CD1c-positive myeloid dendritic cell (primary cell): ENCODE results near the gene HLA-DRA.
"Not testable (repeated sequence)": the region's sequence is repeated elsewhere in the genome, so short reads cannot be mapped to it uniquely, and the experiment has no call there.

Experiments
- DNase-seq: peaks from one replicate; pipeline ENCODE4 v3.0.0-alpha.2; 2016; ENCODE audit errors: extremely low spot score

The HLA-DRA gene

DNA sequence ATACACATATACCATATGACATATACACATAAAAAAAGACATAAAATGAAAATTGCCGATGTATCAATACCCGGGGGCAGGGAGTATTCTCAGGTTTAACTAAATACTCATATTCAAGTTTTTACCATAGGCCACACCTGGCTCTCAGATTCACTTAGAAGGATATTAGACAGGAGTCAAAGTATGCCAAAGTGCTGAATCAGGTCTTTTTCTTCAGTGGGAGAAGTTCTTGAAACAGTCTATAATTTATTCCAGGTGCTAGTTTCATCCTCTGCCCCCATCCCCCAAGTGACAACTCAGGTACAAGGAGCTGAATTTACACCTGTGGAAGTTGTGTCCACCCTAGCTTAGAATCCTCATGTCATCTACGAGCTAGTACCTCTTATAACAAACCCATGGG, 8.5 kb upstream of the HLA-DRA start:
- DNase-seq: no peak

DNA sequence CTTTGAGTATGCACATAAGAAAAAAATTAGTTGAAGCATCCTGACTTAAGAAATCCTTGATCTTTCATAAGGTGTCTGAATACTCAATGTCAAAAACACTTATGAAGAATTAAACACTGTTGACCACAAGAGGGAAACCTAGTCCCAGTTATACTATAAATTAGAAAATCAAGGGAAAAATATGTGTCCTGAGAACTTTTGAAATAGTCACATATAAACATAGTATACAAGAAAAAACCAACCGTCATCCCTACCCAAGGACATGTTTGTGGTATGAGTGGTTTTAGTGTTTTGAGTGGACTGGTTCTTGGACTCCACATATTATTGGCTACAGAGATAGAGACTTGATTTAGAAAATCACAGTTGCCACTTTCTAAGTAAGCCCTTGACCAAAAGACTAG, 7.6 kb upstream of the HLA-DRA start:
- DNase-seq: peak; percentile 77

DNA sequence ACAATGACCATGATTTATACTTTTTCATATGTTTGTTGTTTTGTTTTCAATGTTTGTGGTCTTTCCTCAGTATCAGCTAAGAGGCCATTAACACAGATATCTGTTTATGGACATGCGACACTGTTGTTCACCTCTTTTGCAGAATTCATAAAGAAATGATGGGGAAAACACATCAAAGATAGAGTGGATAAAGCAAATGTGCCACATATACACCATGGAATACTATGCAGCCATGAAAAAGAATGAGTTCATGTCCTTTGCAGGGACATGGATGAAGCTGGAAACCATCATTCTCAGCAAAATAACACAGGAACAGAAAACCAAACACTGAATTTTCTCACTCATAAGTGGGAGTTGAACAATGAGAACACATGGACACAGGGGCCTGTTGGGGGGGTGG, 5.7 kb upstream of the HLA-DRA start:
- DNase-seq: not testable (repeated sequence)

DNA sequence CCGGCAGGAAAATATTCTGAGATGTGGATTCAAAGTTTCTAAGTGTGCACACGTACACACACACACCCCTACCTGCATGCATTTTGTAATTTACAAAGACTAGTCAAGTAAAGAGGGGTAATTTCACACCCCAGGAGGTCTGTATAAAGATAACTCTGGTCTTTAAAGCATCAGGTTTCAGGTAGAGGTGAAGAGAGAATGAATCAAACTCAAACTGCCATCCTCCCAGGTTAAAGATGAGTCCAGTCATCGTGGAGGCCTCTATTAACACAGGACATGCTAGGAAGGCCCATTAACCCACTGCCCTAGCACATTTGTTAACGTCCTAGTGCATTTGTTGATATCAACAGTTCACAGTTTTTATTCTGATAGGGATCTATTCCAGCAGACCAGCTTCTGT, 3.5 kb upstream of the HLA-DRA start:
- no peak for DNase-seq

DNA sequence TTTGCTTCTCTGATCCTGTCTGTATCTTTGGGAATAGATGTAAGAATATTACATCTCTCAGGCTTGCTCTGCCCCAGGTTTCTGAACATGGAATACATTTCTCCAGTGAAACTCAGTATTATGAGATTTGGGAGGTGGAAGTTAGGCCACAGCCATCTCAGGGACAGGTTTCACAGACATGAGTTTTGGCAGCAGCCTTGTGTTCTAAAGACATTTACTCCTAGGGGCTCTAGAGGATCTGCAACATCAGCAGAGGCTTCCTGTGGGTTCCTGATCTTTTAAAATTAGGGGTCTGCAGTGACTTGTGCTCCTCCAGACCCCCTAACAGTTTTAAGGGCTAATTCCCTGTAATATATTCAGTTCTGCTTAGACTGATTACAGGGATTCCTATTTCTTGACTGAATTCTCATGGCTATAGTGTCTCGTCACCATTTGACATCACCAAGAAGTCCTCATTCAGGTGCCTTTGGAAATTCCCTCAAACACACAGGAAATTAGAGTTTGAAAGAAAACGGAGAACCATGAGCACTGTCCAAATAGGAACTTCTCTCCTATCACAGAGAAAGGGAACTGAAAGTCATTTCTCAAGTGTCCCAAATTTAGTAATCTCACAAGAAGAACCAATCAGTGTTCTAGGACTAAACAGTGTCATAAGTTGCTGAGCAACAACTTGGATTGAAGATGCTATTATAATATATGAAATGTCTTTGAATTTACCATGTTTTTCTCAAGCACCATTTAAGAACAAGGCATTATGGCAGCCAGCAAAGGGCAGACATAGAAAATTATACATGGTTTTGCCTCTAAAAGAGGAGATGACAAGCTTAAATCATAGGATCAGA, 2.5 kb upstream of the HLA-DRA start:
- peak; percentile 97 for DNase-seq

DNA sequence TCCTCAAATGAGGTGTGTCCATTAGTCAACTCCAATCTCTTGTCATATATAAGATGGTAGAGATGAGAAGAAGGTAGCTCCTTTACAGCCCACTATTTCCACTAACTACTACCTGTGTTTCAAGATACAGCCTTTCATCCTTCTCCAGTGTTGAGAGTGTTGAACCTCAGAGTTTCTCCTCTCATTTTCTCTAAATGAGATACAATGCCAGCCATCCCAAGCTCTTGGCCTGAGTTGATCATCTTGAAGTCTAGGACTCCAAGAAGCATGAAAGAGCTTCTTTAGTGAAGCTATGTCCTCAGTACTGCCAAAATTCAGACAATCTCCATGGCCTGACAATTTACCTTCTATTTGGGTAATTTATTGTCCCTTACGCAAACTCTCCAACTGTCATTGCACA, 548 bp upstream of the HLA-DRA start:
- DNase-seq: no peak

DNA sequence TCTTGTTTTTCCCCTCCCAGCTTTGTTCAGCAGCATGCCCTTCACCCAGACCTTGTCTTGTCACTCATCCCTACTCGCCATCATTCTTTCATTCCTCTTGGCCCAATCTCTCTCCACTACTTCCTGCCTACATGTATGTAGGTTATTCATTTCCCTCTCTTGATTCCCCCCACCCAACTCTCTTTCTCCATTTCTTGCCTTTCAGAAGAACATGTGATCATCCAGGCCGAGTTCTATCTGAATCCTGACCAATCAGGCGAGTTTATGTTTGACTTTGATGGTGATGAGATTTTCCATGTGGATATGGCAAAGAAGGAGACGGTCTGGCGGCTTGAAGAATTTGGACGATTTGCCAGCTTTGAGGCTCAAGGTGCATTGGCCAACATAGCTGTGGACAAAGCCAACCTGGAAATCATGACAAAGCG, 2.6 kb downstream of the HLA-DRA start:
- no peak for DNase-seq

DNA sequence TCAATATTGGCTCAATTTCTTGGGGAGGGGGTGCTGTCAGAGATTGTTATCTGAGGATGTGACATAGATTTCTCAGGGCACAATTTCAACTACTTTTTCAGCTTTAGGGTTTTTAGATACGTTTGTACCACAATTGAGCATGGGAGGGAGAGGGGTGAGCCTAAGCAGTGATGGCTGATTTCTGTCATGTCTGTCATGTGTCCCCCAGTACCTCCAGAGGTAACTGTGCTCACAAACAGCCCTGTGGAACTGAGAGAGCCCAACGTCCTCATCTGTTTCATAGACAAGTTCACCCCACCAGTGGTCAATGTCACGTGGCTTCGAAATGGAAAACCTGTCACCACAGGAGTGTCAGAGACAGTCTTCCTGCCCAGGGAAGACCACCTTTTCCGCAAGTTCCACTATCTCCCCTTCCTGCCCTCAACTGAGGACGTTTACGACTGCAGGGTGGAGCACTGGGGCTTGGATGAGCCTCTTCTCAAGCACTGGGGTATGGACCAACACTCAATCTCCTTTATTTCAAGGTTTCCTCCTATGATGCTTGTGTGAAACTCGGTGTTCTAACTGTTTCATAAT, 3.4 kb downstream of the HLA-DRA start:
- peak; percentile 25 for DNase-seq

DNA sequence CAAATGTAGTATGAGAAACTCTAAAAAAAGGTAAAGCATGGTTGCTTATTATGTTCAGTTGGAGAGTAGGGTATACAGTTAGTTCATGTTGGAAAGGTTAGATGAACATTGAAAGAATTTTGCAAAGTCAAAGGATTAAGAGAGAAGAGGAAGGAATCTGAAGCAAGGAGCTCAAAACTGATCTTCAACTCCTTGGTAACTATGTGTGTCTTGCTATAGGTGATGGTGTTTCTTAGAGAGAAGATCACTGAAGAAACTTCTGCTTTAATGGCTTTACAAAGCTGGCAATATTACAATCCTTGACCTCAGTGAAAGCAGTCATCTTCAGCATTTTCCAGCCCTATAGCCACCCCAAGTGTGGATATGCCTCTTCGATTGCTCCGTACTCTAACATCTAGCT, 4.7 kb downstream of the HLA-DRA start:
- DNase-seq: no peak

DNA sequence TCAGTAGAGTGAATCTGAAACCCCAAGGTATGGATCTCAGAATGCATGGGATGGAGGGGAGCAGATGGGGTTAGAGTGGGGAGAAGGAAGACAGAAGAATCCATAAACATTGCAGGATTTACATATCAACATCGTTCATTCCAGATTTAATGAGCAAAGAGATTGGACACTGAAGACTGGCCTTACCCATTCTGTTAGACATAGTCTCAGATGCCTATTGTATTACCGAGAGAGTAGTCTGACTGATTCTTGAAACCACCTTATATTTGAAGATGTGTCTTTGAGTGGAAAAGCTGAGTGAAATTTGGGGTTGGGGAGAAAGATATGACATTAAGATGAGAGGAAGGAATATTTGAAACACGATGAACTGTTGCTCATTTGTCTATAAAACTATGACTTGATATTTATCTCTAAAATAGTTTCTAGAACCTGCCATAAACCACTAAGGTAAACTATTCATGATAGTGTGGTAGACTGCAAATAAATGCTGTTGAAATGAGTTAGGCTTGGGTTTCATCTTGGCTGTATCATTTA, 5.7 kb downstream of the HLA-DRA start:
- no peak for DNase-seq

DNA sequence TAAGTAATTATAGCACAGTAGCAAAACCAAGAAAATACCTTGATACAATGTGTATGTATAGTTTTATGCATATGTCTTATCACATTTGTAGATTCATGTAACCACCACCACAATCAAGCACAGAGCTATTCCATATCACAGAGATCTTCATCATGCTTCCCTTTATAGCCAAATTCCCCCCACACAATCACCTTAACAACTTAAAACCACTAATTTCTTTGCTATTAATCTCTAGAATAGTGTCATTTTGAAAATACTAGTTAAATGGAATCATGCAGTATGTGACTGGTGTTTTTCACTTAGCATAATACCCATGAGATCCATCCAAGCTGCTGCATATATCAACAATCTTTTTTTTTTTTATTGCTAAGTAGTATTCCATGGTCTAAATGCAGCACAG, 8.2 kb downstream of the HLA-DRA start:
- no peak for DNase-seq

DNA sequence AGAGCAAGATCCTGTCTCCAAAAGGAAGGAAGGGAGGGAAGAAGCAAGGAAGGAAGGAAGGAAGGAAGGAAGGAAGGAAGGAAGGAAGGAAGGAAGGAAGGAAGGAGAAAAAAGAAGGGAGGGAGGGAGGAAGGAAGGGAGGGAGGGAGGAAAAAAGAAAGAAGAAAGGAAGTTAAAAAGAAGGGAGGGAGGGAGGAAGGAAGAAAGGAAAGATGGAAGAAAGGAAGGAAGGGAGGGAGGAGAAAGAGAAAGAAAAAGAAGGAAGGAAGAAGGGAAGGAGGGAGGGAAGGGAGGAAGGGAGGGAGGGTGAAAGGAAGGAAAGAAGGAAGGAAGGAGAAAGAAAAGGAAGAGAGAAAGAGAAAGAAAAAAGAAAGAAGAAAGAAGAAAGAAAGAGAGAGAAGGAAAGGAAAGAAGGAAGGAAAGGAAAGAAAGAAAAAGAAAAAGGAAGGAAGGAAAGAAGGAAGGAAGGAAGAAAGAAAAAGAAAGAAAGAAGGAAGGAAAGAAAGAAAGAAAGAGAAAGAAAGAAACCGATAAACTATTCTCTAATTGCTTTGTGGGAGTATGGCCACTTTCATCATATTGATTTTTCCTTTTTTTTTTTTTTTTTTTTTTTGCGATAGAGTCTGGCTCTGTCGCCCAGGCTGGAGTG, 9.5 kb downstream of the HLA-DRA start:
- DNase-seq: no peak

DNA sequence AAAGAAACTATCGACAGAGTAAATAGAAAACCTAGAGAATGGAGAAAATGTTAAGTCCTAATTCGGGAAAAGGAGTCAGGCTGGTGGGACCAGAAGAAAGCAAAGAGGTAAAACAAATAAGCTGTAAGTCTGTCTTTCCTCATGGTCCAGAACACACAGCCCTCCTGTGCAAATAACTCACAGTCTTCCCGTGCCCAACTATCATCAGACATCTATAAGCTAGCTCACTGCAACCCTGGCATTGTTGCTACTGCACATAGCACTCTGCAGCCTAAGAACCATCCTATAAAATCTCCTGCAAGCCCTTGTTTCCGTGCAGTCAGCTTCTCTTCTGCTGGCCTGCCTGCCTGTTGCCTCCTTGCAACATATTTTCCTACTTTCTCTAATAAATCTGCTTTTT, 17.4 kb downstream of the HLA-DRA start:
- DNase-seq: no peak

DNA sequence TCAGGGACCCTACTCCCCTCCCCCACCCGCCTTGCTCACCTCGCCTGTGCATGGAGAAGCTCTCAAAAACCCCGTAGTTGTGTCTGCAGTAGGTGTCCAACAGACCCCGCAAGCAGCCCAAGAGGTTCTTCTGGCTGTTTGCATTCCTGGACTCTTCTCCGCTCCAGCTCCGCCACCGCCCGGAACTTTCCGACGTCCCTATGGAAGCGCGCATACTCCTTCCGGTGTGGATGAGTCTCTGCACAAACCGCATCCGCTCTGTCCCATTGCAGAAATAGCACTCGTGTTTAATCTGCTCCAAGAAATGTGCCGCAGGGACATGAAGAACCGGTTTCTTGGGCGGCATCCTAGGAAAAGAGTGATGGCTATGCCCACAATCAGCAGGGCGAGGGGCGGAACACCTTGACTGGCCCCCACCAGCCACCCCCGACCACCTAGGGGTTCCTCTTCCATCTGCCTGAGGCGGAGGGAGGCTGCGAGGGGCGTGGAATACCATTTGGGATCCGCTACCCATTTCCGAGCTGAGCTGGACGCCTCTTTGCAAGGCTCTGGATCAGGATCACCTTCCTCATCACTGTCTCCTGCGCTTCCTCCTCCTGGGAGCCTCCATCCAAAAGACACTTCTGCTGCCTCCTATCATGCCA, 20.2 kb downstream of the HLA-DRA start:
- DNase-seq: peak; percentile 21

DNA sequence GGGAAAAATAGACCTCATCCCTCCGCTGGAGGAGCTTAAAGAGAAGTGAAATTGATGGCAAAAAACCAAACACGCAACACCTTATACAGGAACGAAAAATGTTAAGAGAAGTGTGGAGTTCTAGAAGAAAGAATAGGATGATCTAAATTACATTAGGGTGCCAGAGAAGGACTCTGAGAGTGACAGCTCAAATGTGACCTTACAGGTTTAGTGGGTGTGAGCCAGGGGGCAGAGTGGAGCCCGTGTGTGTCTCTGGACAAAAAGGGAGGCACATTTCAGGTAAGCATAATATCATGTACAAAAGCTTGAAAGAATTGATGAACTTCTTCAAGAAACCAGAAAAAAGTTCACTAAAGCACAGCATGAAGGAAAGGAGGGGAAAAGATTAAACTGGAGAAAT, 20.8 kb downstream of the HLA-DRA start:
- DNase-seq: no peak

DNA sequence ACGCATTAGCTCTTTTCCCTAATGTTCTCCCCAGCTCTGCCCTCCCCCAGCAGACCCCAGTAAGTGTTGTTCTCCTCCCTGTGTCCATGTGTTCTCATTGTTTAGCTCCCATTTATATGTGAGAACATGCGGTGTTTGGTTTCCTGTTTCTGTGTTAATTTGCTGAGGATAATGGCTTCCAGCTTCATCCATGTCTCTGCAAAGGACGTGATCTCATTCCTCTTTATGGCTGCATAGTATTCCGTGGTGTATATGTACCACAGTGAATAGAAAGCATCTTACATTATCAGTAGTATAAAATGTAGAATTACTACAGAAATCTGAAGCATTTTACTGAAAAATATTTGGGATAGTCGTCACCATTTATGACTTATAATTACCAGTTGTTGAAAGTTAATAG, 21.8 kb downstream of the HLA-DRA start:
- DNase-seq: no peak

DNA sequence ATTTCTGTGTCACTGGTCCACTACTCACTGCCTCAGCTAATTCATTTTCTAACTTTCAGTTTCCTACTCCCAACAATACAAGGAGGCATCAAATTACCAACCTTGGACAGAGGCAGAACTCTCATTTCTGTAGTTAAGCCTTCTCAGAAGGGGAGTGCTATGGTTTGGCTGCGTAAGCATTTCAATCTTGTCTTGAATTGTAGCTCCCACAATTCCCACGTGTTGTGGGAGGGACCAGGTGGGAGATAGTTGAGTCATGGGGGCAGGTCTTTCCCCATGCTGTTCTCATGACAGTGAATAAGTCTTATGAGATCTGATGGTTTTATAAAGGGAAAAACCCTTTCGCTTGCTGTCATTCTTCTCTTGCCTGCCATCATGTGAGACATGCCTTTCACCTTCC, 22.9 kb downstream of the HLA-DRA start:
- no peak for DNase-seq

DNA sequence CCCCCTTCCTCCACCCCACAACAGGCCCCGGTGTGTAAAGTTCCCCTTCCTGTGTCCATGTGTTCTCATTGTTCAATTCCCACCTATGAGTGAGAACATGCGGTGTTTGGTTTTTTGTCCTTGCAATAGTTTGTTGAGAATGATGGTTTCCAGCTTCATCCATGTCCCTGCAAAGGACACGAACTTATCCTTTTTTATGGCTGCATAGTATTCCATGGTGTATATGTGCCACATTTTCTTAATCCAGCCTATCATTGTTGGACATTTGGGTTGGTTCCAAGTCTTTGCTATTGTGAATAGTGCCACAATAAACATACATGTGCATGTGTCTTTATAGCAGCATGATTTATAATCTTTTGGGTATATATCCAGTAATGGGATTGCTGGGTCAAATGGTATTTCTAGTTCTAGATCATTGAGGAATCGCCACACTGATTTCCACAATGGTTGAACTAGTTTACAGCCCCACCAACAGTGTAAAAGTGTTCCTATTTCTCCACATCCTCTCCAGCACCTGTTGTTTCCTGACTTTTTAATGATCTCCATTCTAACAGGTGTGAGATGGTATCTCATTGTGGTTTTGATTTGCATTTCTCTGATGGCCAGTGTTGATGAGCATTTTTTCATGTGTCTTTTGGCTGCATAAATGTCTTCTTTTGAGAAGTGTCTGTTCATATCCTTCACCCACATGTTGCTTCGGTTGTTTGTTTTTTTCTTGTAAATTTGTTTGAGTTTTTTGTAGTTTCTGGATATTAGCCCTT, 28.2 kb downstream of the HLA-DRA start:
- DNase-seq: not testable (repeated sequence)

DNA sequence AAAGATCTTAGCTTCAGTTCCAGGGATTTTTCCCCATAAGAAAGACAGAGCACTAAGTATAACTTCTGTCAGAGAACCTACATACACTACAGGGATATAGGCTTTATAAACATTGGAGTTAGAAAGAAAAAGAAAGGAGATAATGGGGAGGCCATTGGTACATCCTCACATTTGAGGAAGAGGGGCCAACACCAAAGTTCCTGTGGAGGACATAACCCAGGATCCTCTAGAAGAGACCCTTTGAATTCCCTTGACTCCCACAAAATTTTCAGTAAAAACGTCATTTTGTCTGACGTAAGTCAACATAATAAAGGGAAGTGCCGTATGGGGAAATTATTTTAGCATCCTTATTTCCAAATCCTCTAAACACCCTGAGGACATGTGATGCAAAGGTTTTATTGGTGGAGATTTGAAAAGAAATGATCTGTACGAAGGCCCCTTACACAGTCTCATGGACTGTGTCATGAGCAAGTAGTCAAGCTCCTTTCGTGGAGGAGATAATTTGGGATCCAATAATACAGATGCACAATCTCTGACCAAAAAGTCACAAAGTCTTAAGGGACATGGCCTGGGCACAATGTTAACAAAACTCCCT, 33.2 kb downstream of the HLA-DRA start:
- DNase-seq: peak; percentile 90

DNA sequence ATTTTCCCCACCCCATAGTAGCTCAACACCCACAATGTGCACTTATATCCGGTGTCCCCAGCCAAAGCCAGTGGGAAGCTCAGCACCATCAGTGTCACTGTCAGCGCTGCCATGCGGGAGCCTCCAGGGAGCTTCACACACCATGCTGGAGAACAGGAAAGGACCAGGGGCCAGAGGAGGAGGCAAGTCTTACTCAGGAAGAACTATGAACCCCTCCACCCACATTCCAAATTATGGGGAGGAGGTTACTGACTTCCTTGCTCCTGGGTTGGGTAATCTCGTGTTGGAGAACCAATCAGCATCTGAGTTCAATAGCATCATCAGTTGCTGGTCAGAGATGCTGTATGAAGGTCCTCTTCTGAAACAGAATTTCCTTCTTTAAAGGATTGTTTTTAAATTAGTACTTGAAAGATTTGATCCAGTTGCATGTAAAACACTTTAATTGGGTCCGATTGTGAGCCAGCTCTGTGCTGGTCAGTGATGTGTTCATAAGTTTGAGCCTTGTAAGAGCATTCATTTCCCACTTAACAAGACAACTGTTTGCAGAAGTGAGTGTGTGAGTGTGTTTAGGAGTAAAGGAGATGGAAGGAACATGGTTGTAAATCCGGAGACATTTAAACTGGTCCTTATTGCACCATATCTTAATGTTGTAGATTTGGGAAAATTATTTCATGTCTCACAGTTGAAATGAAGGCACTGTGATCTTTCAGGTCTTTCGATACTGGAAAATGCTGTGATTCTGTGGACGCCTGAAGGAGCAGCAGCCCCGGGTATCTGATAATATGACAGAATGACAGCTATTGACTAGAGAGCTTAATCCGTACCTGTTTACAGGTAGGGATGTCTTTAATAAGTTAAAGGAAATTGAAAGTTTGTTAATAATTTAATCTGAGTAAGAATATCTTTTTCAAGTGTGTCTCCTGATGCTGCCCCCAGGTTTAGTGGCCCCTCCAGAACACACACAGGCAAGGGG, 34.0 kb downstream of the HLA-DRA start:
- DNase-seq: peak; percentile 80
